Psoas muscle (tissue), 8 donors: ENCODE measurements around the gene ADRA1B. TPM values are rescaled to one million over a fixed set of nuclear protein-coding genes. Genes with fewer than 3 reads are reported as not detected.

ENCODE experiments used
- ATAC-seq, 4 donors: fragments of 200-7000 bp; cut with Tn5 transposase; one replicate each; pipeline ENCODE4 v1.9.1; 2020; ENCODE audit warnings: moderate library complexity in 3 of 4, mild to moderate bottlenecking in 2 of 4
- DNase-seq, 2 donors: peaks; one replicate each; pipeline ENCODE4 v3.0.0-alpha.2; 2020
- H3K27ac ChIP-seq: fragments of 200-600 bp; one replicate; pipeline ENCODE4 v1.8.0; 2022
- H3K27me3 ChIP-seq, 3 donors: fragments of 200-600 bp in 1 of 3; one replicate each; pipeline versions ENCODE4 v1.6.1 to v1.8.0; 2013 to 2022; ENCODE audit warnings: low read length in 2 of 3, mild to moderate bottlenecking in 2 of 3, moderate library complexity in 1 of 3; ENCODE audit not compliant: insufficient read depth in 3 of 3
- H3K36me3 ChIP-seq, 2 donors: fragments of 200-600 bp in 1 of 2; one replicate each; pipeline versions ENCODE4 v1.6.1 to v1.8.0; 2013 to 2022; ENCODE audit warnings: low read depth in 1 of 2, mild to moderate bottlenecking in 1 of 2, moderate library complexity in 1 of 2; ENCODE audit not compliant: insufficient read depth in 1 of 2
- H3K4me1 ChIP-seq: fragments of 200-600 bp; one replicate; pipeline ENCODE4 v1.8.0; 2022
- H3K4me3 ChIP-seq: fragments of 200-600 bp; one replicate; pipeline ENCODE4 v1.8.0; 2022; ENCODE audit warnings: mild to moderate bottlenecking
- H3K9me3 ChIP-seq: fragments of 200-600 bp; one replicate; pipeline ENCODE4 v1.8.0; 2022
- CTCF ChIP-seq: fragments of 200-600 bp; IDR thresholded peaks from one replicate; pipeline ENCODE4 v1.8.0; 2022; ENCODE audit warnings: antibody characterized with exemption
- WGBS, 3 donors: extraction: QIAGEN DNeasy Blood & Tissue Kit; methylation state at CpG; one replicate each; pipeline versions ENCODE4 v1.1.6 to v1.1.7; 2013; 5-methylcytosine and 5-hydroxymethylcytosine counted together
- intact Hi-C, 2 donors: fragments of 100-400 bp; cut with DNase I; formaldehyde crosslinking; loops; one replicate each; pipeline versions ENCODE4 v1.11.0 to v1.14.2; 2022
- polyA plus RNA-seq, 3 donors: library from polyadenylated mRNA; stranded (reverse); fragments of 200-250 nt; gene quantifications; one replicate each; pipeline ENCODE4 v1.2.3, GENCODE V29; 2013
- total RNA-seq, 4 donors: library from RNA; stranded (reverse); fragmentation: NEBNext Ultra II Directional in 2 of 4; extraction: Animal tissue kit (Norgen Biotek cat#: 25700) in 2 of 4; gene quantifications; one replicate each; pipeline versions ENCODE4 v1.2.1 to v1.2.4, GENCODE V29; 2021 to 2023
- donor health status: healthy with polysubstance abuse.
- donor health status: DM: no; HTN: no; CAD: no; lungs with moderate emphysema.
- donor health status: Bipolar disorder and iron deficiency.
- donor health status: healthy.
- donor health status: DM: yes; HTN: yes; CAD: no.
- donor health status: DM: no; HTN: no; CAD: no.
- donor health status: DM: no; HTN: no; CAD: no.
- donor health status: DM: yes; HTN: yes; CAD: no.

ADRA1B gene
- total and polyA plus RNA-seq, 7 donors, result 0.06 to 1.3 (median 0.24) TPM; not detected in 1

- Histone ChIP-seq H3K4me1 (no peaks in the 10 kb centered on the region), H3K27me3 (no peaks in the 10 kb centered on the region), H3K36me3 (no peaks in the 10 kb centered on the region), H3K9me3 (no peaks in the 10 kb centered on the region), H3K4me3 (no peak overlapping the region), H3K27ac (no peak overlapping the region)
- WGBS, 3 donors, result 62 to 64% (median 63%) methylated on average over 4 of the region's 4 CpGs
- TF ChIP-seq CTCF, result no peak
- ATAC-seq (no peak), DNase-seq (no peak)
- intact Hi-C loops, result no loop called here
Measured at GRCh38 chr5:159899067-159900049, 16.9 kb upstream of the ADRA1B start.

- intact Hi-C loops, result no loop called here
- WGBS, 3 donors, result 62 to 92% (median 88%) methylated on average over 1 of the region's 1 CpG
Measured at GRCh38 chr5:159901308-159901707, 15.0 kb upstream of the ADRA1B start.

GRCh38 chr5:159901772-159902171 lies 14.5 kb upstream of the ADRA1B start:
- H3K4me1 ChIP-seq, result no peaks in the 10 kb centered on the region
- ATAC-seq, result no peak
- DNase-seq, result no peak

More at GRCh38 chr5:159901308-159901707, 15.0 kb upstream of the ADRA1B start:
- H3K4me1 ChIP-seq, result no peaks in the 10 kb centered on the region
- DNase-seq, result no peak
- no peak for TF ChIP-seq CTCF
- H3K27ac ChIP-seq, result no peak overlapping the region
- no peak overlapping the region for H3K4me3 ChIP-seq
- no peaks in the 10 kb centered on the region for H3K9me3 ChIP-seq
- no peak for ATAC-seq
- H3K36me3 ChIP-seq, result no peaks in the 10 kb centered on the region
- no peaks in the 10 kb centered on the region for H3K27me3 ChIP-seq

GRCh38 chr5:159902444-159903121 lies 13.7 kb upstream of the ADRA1B start:
- H3K27me3 ChIP-seq, result no peaks in the 10 kb centered on the region
- H3K9me3 ChIP-seq, result no peaks in the 10 kb centered on the region
- no peak overlapping the region for H3K27ac ChIP-seq
- TF ChIP-seq CTCF, result no peak
- ATAC-seq, result no peak
- DNase-seq, result no peak
- H3K4me1 ChIP-seq, result no peaks in the 10 kb centered on the region
- intact Hi-C loops, result no loop called here
- no peaks in the 10 kb centered on the region for H3K36me3 ChIP-seq
- WGBS, 3 donors, result 70 to 77% (median 76%) methylated on average over 8 of the region's 8 CpGs
- no peak overlapping the region for H3K4me3 ChIP-seq

More at GRCh38 chr5:159901772-159902171, 14.5 kb upstream of the ADRA1B start:
- TF ChIP-seq CTCF, result no peak
- Histone ChIP-seq H3K27me3 (no peaks in the 10 kb centered on the region), H3K27ac (no peak overlapping the region), H3K36me3 (no peaks in the 10 kb centered on the region), H3K4me3 (no peak overlapping the region), H3K9me3 (no peaks in the 10 kb centered on the region)
- intact Hi-C loops, result no loop called here
